Superior temporal gyrus (tissue), 1 donor: ENCODE data around the gene ADCY2.

Source experiments
- DNase-seq: peaks from one replicate; pipeline ENCODE4 v3.0.0-alpha.2; 2016; ENCODE audit errors: extremely low spot score

ADCY2 gene

DNA sequence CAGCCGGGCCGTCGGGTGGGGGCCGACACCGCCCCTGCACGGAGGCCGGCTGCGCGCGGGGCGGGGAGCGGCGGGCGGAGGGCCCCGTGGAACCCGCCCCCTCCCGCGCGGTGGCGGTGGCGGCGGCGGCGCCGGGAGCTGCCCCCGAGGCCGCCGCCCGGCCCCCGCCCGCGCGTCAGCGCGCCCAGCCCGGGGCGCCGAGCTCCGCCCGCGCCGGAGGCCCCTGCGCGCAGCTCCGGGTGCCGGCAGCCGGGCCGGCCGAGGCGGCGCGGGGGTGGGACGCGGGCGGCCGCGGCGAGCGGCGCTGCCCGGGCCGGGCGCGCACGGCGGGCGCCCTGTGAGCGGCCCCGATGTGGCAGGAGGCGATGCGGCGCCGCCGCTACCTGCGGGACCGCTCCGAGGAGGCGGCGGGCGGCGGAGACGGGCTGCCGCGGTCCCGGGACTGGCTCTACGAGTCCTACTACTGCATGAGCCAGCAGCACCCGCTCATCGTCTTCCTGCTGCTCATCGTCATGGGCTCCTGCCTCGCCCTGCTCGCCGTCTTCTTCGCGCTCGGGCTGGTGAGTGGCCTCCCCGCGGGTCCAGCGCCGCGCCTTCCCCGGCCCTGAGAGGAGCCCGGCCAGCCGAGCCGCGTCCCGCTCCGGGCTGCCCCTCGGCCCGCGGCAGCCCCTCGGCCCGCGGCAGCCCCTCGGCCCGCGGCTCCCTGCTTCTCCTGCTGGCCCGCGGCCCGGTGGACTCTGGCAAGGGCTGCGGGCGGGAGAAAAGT is at the start of gene ADCY2:
Gene ADCY2 (plus strand): TSS at position 192 of the 766 bp plus-strand sequence. CDS start 159 bp downstream, at position 351.
- DNase-seq, result no peak

- no peak for DNase-seq
Observed at GRCh38 chr5:7347377-7347776, 48.6 kb upstream of the ADCY2 start.

DNA sequence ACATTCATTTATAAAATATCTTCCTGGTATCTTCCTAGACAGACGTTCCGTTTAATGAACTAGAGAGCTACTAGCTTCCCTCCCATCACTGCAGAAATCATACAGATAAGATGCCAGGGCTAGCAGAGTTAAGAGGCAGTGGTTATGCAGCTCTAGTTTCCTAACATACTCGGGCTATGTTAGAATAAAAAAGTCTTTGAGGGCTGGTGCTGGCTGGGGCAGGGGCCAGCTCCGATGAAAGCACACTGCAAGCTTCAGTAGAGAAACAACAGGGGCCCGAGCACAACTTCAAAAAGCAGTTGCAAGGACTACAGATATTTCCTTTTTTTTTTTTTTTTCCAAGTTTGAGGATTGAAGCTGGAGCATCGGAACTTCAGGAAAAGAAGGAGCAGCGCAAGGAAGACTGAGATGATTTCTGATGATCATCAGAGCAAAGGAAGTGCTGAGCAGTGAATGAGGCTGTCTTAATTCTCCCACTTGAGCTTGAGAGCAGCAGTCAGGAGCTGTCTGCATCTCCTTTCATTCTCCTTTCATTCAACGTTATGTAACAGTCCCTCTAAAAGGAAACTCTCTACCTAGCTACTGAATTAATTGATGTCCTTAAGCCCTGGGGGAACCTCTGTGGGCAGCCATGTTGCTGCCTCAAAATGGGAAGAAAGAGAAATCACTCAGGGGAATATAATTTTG is 47.6 kb upstream of the ADCY2 start:
- peak; percentile 55 for DNase-seq

- DNase-seq, result no peak
Observed at GRCh38 chr5:7361593-7361992, 34.3 kb upstream of the ADCY2 start.

- DNase-seq, result no peak
Observed at GRCh38 chr5:7363067-7363677, 32.8 kb upstream of the ADCY2 start.

GRCh38 chr5:7364226-7364875 is 31.6 kb upstream of the ADCY2 start:
- DNase-seq, result no peak

DNA sequence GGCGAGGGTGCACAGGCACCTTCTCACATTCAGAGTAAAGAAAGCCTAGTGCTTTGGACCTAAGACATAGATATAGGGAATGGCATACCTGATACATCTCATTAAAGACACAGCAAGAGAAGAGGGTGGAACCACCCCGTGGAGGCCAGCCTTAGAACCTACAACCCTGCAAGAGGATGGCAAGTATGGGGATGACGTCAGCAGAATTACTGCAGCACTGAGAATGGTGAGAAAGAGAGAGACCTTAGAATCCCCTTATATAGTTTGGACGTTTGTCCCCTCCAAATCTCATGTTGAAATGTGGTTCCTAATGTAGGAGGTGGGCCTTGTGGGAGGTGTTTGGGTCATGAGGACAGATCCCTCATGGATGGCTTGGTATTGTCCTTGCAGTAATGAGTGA is 28.2 kb upstream of the ADCY2 start:
- no peak for DNase-seq

GRCh38 chr5:7372399-7372798 is 23.5 kb upstream of the ADCY2 start:
- no peak for DNase-seq

GRCh38 chr5:7374186-7374585 is 21.8 kb upstream of the ADCY2 start:
- no peak for DNase-seq

DNA sequence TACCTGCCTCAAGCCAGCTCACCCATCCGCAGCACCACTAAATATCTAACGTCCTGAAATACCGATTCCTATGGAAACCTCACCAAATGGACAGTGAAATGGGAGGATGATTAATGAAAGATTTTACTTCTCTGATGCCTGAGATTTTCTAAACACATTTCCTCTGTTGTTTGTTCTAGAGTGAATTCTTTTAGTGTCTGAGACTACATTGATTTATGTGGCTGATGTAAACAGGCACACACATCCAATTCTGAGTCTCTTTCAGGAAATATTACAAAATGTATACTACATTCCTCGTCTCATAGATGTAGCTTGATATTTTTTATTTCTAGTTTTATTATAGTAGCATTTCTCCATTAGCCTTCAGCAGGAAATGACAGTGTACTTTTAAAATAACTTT is 20.5 kb upstream of the ADCY2 start:
- DNase-seq, result no peak

- DNase-seq, result no peak
Observed at GRCh38 chr5:7376871-7377270, 19.1 kb upstream of the ADCY2 start.

GRCh38 chr5:7377761-7378160 is 18.2 kb upstream of the ADCY2 start:
- DNase-seq, result no peak

DNA sequence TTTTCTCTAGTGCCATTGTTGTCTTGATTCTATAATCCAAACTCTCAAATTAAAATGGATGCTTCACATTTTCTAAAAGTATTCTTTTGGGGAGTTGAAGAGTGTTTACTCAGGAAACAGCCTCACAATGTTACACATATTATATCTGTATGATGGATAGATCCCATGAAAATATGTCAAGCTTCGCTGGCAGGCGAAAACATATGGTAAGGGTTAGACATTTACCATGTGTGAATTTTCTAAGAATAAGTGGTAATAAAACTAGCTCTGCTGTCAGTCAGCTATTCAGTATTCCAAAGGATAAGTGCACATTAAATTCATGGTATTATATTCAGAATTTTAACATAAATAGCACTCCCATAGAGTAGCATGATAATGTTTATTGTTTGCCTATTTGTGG is 13.3 kb upstream of the ADCY2 start:
- DNase-seq, result no peak

GRCh38 chr5:7385681-7386080 is 10.3 kb upstream of the ADCY2 start:
- DNase-seq, result no peak

- DNase-seq, result no peak
Observed at GRCh38 chr5:7388553-7388952, 7.4 kb upstream of the ADCY2 start.

GRCh38 chr5:7391215-7391614 is 4.7 kb upstream of the ADCY2 start:
- DNase-seq, result no peak

DNA sequence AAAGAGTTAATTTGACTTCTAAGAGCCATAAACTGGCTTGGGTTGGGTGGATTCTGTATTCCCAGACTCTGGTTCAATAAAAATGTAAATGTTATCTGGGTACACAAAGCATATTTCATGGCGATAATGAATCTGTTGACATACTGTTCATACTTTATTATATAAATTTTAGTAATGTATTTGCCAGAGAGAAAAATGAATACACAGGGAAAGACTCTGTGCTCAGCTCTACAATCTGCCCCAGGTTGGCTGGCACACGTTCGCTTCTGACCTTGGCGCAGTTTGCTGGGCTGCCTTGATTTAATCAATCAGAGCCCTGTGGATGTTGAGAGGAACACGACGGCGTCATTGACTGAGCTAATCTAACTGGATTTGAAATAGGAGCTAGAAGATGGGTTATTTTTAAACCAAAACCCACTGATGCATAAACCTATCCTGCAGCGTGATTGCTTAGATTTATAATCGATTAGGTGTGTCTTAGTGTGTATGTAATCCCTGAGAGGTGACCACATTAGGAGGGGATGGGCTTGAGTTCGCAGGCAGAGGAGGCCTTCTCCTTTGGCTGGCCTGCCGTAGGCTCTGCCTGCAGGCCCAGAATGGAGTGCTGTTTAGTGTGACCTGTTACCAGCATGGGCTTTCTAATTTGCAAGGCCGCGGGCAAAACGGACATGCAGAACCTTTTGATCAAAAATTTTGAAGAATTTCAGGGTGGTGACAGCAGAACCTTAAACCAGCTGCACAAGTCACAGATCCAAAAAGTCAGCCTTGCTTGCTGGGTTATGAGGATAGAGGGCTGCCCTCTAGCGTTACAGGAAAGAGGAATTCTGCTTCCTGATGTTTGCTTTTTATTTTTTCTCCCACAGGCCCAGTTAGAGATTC is 3.9 kb upstream of the ADCY2 start:
- DNase-seq, result peak; percentile 79

DNA sequence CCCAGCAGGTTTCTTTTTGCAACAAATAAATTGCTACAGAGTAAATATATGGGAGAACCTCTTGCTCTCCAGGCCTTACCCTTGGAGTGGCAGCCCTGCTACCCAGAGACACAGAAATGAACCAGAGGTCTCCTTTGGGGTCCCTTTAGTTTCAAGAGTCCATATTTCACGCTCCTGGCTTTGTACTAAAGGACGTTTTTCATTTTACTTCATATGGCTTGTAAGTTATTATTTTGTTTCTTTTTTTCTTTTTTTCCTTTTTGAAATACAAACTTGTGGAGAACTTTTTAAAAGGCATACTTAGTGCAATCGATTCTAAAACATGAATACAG is 3.3 kb upstream of the ADCY2 start:
- DNase-seq, result no peak

- no peak for DNase-seq
Observed at GRCh38 chr5:7393921-7394799, 1.8 kb upstream of the ADCY2 start.

- no peak for DNase-seq
Observed at GRCh38 chr5:7394889-7395431, 978 bp upstream of the ADCY2 start.
